ENCODE measurements around the gene IFFO2.

The IFFO2 gene

GRCh38 chr1:18919197-18919905, 37.1 kb downstream of the IFFO2 start:
- DNase-seq (ENCODE audit: low read depth): no peak

GRCh38 chr1:18918417-18918816, 38.1 kb downstream of the IFFO2 start:
- no peak for DNase-seq (ENCODE audit: low read depth)

DNA sequence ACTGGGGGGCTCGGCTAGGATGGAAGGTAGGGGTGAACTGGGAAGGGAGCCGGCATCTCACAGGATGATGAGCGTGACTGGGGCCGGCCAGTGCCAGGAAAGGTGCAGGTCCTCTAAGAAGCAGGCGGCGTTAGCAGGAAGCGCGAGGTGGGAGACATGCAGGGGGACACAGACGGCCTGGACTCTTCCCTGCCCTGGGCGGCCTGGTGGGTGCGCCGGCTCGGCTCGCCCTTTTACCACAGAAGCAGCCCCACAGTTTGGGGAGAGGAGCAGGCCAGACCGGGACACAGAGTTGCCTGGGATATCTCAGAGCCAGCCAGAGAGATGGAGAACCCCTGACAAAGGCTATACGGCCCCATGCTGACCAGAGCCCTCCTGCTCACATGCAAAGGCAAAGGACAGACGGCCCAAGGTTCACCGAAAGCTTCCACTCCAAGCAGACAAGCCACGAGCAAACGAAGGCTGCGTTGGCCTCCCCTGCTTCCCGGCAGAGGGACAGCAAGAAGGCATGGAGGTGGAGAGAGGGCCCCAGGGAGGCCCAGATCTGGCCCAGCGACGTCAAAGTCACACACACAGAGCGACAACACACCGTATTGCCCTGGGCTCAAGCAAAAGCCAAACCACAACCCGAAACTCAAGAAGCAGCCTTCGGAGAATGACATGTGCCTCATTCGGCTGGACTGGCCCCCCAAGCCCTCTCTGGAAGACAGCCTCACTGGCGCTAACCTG, 39.2 kb downstream of the IFFO2 start:
- DNase-seq (ENCODE audit: low read depth): no peak

DNA sequence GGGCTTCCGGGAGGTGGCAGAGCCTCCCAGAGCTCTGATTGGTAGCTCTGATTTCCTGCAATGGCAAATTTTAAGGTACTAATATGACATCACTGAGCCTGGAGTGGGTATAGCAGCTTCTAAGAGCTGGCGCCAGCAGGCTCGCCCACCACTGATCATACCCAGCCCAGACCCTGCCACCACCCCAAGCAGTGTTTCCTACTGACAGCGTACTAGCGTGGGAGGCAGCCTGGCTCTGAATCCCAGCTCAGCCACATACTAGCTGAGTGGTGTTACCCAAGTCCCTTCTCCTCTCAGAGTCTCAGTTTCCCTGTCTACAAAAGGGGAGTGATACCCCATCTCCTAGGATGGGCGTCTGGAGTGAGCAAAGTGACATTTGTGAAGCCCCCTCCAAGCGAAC, 41.1 kb downstream of the IFFO2 start:
- DNase-seq (ENCODE audit: low read depth): no peak

- peak; percentile 66 for DNase-seq (ENCODE audit: low read depth)
Observed at GRCh38 chr1:18913065-18913835, 43.2 kb downstream of the IFFO2 start.

- no peak for DNase-seq (ENCODE audit: low read depth)
Observed at GRCh38 chr1:18912550-18912949, 43.9 kb downstream of the IFFO2 start.

- DNase-seq (ENCODE audit: low read depth): no peak
Observed at GRCh38 chr1:18908911-18909771, 47.3 kb downstream of the IFFO2 start.

- no peak for DNase-seq (ENCODE audit: low read depth)
Observed at GRCh38 chr1:18907917-18908845, 48.3 kb downstream of the IFFO2 start.

- DNase-seq (ENCODE audit: low read depth): peak; percentile 44
Observed at GRCh38 chr1:18907021-18907916, 49.2 kb downstream of the IFFO2 start.

DNA sequence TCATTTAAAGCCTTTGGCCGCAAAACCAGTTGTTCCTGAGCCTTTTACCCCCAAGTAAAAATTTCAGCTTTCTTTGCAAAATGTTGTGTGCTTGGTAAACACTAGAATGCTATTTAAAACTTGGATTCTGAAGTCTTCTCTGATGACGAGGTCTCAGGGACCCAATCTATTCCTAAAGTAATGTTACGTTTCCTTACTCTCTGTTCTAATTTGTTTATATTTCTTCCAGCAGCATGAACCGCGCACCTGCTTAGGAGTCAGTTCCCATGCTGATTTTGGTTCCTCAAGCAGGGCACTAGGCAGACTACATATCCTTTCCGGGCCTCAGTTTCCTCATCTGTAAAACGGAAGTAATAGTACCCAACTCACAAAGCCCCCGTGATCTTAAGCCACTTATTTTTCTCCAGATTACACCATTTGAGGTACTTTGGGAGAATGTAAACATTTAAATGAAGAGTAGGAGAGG, 53.2 kb downstream of the IFFO2 start:
- DNase-seq (ENCODE audit: low read depth): no peak

GRCh38 chr1:18902523-18903290, 53.8 kb downstream of the IFFO2 start, which contains the start of gene ALDH4A1:
ALDH4A1 (minus strand) TSS chr1:18902555; CDS start chr1:18902523, 32 bp downstream.
- peak; percentile 89 for DNase-seq (ENCODE audit: low read depth)

- DNase-seq (ENCODE audit: low read depth): no peak
Observed at GRCh38 chr1:18901952-18902522, 54.4 kb downstream of the IFFO2 start.

DNA sequence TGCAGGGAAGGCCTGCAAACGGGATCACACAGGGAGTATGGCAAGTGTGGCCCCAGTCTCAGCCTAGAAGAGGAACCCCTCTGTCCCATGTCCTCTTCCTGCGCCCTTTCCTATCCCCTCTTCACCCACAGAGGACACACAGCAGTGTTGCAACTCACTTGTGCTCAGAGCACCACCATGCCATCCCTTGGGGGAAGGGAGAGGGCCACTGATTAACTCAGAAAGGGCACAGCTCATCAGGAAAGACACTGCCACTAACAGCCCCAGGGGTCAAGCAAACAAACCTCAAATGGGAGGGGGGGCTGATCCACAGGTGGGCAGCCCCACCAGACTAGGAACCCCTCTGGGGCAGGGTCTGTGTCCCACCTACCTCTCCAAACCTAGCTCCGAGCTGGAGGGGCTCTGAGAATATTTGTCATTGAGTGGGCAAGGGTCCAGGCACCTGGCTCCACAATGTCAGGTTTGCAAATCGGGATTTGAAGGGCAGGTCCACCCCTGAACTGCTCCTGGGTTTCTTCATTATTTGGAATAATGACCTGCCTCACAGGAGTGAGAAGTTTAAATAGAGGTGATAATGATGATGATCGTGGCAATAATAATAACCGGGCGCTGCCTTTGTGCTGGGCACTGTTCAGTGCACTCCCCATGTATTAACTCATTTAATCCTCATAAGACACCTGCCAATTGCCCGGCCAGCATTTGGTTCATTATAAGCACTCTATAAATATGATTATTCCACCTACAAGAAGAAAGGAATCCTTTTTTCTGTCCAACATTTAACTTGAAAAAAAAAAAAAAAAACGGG, 55.1 kb downstream of the IFFO2 start:
- DNase-seq (ENCODE audit: low read depth): no peak

DNA sequence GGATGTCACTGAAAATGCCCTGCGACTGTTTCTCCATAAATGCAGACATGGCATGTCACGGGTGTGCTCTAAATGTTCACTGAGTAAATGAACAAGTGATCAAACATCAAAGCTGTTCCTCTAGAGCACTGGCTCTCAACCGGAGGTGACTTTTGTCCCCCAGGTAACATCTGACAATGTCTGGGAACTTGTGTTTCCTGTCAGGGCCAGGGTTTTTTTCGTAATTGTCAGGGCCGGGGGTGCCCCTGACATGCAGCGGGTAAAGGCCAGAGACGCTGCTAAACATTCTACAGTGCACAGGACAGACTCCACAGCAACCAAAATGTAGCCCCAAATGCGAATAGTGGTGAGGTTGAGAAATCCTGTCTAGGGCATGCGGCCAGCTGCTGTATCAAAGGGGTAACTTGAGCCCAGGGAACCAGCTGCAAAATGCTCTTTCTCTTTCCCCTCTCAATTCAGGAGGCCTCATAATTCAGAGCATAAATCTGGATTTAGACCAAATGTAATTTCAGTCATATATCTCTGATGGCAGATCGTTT, 56.1 kb downstream of the IFFO2 start:
- no peak for DNase-seq (ENCODE audit: low read depth)

- no peak for DNase-seq (ENCODE audit: low read depth)
Observed at GRCh38 chr1:18899363-18900049, 57.0 kb downstream of the IFFO2 start.

- no peak for DNase-seq (ENCODE audit: low read depth)
Observed at GRCh38 chr1:18898567-18898966, 57.9 kb downstream of the IFFO2 start.

DNA sequence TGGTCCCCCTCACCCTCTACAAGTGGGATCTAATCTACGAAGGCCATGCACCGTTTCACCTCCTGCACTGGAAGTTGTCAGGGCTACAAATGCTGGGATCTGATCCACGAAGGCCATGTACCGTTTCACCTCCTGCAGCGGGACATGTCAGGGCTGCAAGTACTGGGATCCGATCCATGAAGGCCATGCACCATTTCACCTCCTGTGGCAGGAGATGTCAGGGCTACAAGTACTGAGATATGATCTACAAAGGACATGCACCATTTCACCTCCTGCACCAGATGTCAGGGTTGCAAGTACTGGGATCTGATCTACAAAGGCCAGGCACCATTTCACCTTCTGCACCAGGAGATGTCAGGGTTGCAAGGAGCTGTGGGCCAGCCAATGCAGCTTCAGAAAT, 61.2 kb downstream of the IFFO2 start:
- no peak for DNase-seq (ENCODE audit: low read depth)

Data from T follicular helper cell (primary cell).